GM21367 (cell line): Measurements from ENCODE around the gene TOMM40L.
A peak's percentile ranks its signal among the peaks of the same experiment; 100 is the strongest.

Experiments used
- ATAC-seq: cut with Tn5 transposase; IDR thresholded peaks from one replicate; pipeline ENCODE4 v1.9.1; 2021; ENCODE audit not compliant: unreplicated experiment

Gene TOMM40L

DNA sequence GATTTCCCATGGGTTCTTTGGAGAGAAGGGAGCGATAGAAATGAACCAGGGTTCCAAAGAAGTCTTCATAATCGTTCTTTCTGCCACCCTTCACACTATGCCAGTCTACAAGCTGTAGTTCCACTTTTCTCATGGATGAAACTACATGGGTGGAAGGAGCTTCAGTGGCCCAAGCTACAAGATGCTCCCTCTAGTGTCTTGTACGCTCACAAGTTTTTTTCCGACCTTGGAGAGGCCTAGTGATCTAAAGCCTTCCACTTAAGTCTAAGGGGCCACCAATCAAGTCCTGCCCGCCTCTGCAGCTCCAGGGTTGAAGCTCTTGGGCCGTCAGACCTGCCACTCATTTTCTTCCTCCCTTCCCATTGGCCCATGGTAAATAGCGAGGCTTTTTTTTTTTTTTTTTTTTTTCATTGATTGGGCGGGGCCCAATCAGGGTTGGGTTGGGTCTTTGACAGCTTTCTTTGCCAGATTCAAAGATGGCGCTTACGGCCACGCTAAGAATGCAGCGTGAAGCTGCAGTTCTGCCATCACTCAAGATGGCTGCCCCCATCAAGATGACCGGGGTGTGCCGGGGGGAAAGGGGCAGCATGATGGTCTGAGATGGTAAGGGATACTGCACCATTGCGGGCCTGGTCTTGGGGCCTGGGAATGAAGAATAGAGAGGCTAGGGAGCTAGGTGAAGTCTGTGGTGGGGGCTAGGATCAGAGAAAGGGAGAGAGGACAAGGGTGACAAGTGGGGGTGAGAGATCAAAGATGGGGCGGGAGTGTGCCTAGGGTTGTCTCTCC, at the start of gene TOMM40L:
TOMM40L (plus strand) TSS at position 527 of the 786 bp plus-strand sequence. CDS start 430 bp downstream, outside the sequence.
- peak; percentile 89 for ATAC-seq

DNA sequence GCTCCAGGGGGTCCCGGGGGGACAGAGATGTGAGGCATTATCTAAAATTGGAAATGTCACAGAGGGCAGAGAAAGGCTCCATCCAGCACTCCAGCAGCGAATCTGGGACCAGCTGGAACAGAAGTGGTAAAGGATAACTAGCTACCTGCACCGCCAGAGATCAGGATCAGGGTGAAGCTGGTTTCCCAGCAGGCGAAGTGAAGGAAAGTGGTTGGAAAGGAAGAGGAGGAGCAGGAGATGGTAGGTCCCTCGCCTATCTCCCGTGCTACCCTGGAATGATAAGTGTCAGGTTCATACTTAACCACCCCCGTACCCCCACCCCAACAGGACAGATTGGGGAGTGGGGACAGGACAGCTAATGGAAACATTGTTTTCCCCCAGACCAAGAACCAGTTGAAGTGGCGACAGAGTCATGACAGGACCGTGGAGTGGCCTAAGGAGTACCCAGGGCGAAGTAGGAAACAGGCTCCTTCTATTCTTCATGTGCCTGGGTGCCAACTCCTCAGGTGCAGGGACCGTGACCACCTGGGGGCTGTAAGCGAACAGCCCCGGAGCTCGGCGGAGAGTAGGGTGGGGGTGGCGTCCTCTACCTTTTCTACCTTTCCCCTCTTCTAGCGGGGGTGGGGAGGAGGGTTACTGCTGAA, 49.3 kb upstream of the TOMM40L start:
- no peak for ATAC-seq

DNA sequence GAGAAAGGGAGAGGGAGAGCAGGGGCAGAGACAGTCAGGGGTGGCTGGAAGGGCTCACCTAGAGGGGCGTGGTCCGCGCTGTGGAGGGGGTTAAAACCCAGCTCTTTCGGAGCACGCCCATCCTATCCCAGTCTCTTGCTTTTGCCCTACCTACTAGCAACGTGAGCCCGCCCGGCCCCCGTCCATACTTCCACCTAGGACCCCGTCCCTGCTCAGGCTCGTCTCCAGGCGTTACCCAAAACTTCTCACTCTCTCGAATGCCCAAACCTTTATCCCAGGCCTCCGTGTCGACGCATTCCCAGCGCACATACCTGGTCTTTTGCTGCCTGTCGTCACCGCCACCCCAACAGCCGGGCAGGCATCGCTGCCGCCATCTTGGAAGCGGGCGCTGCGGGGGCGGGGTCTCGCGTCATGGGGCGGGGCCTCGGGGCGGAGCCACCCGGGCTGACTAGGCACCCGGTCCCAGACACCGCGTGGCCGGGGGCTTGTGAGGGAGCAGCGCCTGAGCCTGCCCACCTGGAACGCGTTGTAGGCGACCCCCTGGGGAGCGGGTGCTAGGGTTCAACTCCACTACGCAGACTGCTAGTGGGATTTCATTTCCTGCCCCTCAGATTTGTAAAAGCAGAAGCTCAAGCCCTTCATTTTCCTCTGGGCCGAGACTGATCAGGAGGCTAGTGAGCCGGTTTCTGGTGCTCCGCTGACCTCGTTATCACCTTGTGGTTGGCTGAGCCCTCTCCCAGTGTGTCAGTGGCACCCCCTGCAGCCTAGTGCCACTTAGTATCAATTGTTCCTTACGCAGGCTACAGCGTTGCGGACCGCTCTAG, 48.5 kb upstream of the TOMM40L start, which contains the start of gene B4GALT3:
B4GALT3 (minus strand) TSS at position 396 of the 824 bp plus-strand sequence. CDS start 1,447 bp downstream, outside the sequence.
- peak; percentile 59 for ATAC-seq

DNA sequence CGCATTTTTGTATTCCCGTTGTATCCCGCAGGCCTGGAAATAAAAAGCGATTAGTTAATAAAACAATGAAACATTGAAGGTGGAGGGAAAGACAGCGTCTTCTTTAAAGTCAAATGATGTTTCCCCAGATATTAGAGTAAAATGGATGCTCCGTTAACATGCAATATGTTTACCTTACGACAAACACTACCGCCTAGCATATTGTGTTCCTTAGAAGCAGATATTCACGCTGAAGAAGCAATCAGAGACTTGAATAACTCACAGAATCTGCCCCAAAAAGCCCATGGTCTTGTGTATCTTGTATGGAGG, 48.0 kb upstream of the TOMM40L start:
- no peak for ATAC-seq

DNA sequence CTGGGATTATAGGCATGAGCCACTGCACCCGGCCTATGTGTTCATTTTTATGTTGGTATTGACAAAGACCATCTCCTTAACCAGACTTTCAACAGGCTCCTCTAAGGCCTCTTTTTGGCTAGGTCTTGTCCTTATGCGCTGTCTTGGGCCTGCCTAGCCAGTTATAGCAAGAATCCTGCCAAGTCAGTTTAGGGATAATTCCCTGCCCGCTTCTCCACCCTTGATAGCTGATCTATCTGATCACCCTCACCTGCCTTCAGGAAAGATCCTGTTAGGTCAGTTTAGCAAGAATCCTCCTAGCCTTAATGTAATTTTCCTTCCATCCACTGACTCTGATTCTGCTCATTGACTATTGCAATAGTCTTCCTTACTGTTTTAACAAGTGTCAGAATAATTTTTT, 46.2 kb upstream of the TOMM40L start:
- no peak for ATAC-seq

DNA sequence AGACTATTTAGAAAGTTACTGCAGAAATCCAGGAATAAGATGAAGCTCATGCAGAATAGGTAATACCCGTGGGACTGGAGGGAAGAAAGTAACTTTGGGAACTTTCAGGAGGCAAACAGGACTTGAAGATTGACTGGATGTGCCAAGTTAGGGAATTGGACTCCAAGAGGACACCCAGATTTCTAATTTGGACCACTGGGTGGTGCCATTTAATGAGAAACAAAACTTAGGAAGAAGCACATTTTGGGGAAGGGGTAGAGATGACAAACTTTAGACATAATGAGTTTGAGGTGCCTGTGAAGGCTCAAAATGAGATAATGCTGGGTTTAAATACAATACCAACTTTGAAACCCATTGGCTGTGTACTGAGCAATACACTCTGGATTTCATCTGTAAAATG, 45.2 kb upstream of the TOMM40L start:
- ATAC-seq = no peak

DNA sequence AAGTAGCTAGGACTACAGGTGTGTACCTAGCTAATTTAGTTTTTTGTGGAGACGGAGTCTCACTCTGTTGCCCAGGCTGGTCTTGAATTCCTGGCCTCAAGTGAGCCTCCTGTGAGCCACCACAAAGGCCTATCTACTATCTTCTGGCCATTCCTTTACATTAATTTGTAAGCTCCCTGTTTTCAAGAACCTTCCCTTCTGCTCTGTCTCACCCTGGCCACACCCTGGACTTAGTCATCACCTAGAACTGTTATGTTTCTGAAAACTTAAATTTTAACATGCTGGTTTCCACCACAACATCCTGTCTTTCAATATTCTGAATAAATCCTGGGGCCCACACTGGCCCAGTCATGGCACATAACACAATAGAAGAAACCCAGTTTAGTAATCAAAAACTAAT, 43.6 kb upstream of the TOMM40L start:
- ATAC-seq = peak; percentile 44

DNA sequence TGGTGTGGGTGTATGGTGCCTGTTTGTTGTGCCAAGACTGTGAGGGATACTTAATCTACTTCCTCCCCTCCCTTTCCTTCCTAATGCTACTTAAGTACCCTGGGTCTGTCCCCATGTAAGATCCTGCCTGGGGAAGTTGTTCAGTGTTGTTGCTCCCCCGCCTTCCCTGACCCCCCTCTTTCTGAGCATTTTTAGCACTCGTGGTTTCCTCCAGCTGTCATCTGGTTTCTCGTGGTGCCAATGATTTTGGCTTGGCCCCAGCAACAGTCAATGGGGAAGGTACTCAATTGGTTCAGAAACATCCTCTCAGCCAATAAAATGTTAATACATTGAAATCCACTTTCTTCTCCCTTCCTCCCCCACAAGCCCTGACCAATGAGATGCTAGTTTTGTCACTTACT, 40.6 kb upstream of the TOMM40L start:
- peak; percentile 47 for ATAC-seq

DNA sequence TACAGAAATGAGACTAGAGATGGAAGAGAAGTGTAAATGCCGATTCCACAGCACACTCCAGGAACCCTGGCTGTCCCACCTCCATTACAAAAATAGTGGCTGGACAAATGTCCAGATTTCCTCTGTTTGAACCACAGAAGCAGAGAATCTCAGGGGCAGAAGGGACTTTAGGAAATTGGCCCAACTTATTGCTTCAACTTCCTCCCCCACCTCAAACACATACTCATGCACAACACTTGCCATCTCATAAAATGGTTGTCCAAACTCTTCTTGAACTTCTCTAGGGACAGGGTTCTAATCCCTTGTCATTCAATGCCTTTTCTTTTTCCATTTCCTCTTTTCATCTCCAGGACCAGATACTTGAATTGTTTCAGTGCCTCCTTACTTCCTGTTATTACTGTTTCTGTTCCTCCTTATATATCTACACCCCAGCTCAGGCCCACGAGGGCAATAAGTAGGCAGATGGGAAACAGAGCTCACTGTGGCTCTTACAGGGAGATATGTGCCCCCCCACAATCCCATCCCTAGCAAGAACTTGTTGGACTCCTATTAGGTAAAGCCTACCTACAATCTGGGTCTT, 40.0 kb upstream of the TOMM40L start:
- ATAC-seq = peak; percentile 19

DNA sequence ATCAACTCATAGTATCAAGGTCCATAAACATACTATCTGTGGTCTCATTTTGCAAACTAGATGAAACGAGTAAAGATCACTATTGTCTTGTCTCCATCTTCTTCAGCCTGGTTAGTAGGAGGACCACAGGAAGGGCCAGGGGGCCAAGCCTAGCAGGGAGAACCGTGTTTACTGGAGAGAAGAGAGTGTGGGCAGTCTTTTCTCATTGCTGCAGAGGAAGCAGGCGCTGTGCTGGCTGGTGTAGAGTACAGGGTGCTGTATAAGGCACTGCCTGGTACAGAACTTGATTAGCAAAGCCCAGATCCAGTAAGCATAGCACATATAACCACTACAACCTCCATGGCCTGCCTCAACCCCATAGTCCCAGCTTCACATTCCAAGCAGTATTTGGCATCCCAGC, 38.5 kb upstream of the TOMM40L start:
- ATAC-seq = no peak

DNA sequence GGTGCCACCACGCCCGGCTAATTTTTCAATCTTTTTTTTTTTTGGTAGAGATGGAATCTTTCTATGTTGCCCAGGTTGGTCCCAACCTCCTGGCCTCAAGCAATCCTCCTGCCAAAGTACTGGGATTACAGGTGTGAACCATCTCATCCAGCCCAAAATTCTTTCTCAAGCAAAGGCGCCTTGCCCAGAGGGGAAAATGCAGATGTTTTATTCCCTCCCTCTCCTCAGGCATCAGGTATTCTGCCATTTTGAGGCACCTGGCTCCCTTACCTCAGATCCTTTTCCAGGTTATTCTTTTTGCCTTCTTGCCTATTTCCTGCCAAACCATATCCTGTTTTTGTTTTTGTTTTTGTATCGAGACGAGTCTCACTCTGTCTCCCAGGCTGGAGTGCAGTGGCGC, 37.5 kb upstream of the TOMM40L start:
- no peak for ATAC-seq

DNA sequence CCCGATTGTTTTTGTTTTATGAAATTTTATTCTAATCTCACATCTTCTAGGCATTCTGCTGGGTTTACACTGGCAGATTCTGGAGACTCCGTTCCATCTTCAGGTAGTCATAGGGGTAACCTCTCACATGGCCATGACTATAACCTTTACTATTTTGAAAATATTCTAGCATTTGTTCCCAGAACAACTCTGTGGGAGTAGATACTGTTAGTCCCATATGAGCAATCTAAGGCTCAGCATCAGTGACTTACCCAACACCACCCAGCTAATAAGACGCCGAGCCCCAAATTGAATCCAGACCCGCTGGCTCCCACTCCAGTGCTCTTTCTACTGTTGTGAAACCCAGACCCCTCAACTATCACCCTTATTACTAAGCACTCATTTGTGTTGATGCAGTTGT, 36.8 kb upstream of the TOMM40L start:
- ATAC-seq = no peak

DNA sequence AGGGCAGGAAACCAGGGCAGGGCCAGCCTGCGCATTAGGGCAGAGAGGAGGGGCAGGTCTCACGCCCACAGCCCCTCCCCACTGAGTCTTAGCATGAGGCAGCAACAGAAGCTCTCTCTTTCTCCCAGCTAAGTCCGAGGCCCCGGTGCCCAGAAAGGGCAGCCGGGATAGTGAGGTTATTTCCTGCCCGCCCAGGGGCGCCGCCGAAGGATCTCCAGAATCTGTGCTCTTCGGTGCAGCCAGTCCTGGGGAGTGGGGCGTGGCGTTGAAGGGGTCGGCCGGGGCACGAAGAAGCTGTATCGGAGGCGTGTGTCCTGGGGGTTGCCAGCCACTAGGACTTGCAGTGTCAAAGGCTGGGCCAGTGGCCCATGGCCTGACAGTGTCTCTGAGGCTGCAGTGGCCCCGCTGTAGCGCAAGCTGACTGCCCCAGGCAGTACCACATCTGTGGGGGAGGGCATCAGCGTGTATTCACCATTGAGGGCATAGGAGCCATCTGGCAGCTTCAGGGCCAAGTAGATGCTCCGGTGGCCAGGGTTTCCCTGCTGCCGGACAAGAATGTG, 34.8 kb upstream of the TOMM40L start:
- ATAC-seq = no peak

DNA sequence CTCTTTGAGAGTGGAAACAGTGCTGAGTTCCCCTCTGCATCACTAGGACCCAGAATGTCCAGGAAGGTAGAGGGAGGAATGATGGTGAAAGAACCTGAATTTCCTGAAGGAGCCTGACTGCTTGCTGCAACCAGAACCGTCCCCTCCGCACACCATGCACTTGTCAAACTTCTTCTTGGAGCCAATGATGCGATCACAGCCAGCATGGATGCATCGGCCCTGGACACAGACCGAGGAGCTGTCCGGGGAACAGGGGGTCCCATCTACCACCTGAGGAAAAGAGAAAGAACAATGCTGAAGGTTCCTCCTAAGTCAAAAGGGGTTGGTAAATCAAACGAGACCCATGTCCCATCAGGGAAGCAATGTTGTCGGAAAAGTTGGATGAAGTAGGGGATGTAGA, 33.9 kb upstream of the TOMM40L start:
- ATAC-seq = no peak

DNA sequence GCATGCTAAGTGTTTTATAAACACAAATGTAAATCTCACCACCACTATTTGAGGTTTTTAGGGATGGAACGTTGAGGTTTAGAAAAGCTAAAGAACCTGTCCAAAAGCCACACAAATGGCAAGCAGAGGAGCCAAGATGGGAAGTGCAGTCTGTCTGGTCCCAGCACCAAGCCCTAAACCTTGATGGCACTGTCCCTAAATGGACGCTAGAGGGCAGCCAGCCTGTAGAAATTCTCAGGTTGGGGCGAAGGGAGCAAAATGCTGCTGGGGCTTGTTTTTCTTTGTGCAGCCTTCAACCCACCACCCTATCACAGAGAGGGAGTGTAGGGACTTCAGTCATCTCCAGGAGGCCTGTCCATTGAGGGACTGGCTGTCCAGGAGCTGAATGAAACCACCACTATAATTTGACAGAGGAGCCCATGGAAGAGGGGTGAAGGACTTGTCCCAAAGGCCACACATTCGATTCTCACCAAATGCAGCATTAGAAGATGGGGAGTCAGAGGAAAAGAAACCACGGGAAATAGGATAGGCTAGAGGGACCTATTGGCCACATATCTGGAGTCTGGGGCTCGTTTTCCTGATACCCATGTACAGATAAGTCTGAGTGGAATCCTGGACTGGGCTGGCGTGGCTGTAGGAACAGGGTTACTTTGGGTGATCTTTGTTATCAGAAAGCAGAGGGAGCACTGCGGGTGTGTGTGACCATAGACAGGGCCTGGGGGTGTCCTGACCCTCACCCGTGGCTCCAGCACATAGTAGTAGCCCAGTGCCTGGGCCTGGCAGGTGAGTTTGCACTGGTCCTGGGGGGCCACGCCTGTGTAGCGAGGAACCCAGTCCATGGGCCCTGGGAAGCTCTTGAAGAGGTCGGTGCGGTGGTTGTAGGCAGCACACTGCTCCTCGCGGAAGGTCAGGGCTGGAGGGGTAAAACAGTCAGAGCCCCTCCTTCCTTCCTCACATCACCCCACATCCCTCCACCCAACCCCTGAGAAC, 33.1 kb upstream of the TOMM40L start:
- no peak for ATAC-seq

DNA sequence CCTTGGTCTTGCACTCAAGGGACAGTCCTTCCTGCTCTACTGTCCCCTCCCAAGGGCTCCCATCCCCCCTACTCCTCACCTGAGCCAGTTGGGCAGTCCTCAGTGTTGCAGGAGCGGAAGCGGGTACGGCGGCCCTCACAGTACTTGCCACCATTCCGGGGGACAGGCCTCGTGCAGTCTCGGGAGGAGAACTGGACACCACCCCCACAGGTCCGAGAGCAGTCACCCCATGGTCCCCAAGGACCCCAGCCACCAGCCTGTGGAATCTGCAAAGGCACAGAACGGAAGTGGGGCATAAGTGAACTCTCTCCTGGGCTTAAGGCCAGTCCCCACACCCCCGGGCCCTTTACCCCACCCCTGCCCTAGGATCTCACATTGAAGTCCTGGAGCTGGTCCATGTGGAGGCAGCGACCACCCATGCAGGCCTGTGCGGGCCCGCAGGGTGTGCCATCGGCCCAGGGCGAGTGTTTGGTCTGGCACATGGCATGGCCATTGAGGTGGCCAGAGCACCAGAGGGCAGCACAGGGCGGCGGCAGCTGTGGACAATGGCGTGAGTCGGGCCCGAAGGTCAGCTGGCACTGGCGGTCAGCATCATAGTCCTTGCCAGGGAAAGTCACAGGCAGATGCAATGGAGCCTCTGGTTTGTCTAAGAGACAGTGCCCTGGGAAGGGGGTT, 32.2 kb upstream of the TOMM40L start:
- no peak for ATAC-seq

DNA sequence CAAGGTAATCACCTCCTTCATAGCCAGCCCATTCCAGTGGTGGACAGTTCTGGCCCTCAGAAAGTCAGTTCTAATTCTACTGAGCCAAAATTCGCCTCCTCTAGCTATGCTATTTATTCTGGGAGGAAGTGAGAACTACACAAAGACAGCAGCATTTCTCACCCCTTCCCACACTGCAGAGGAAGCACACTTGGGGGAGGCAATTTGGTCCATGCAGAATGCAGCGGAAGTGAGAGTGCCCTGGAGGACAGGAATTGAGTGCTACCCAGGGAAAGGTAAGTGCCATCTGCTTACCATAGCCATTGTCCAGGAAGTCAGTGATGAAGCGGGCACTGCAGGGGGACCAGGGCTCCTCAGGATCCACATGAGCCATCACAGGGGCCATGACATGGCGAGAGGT, 30.7 kb upstream of the TOMM40L start:
- peak; percentile 61 for ATAC-seq

DNA sequence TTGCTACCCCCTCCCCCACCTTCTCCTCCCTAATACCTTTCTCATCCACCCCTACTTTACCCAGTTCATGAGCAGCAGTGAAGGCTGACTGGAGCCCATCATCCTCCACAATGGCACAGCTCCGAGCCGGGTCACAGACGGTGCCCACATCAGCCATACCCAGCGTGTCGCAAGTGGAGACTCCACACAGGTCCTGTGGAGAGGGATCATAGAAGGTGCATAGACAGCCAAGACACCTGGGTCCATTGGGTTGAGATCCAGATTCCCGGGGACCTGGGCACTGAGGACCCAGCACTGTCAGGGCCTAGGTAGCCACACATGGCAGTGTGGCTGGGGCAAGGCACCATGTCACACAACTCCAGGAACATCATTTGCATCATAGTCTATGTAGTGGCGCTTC, 29.7 kb upstream of the TOMM40L start:
- ATAC-seq = no peak
